GM23338 (cell line): ENCODE data around the gene TIAM1. TPM values are rescaled to one million over a fixed set of nuclear protein-coding genes. Genes with fewer than 3 reads are reported as not detected.

Experiments
- ATAC-seq: fragments of 200-7000 bp; cut with Tn5 transposase; 3 replicates; pipeline ENCODE4 v1.9.1; 2020
- DNase-seq: peaks from one replicate; pipeline ENCODE4 v3.0.0-alpha.2; 2015; ENCODE audit warnings: low spot score
- H2AFZ ChIP-seq: fragments of 200-600 bp; sonication (generic); 2 replicates; pipeline ENCODE4 v1.8.0; 2016; ENCODE audit warnings: antibody characterized with exemption, mild to moderate bottlenecking, moderate library complexity
- H3F3A ChIP-seq: fragments of 200-600 bp; sonication (generic); replicated peaks from 2 replicates; pipeline ENCODE4 v1.8.0; 2017; ENCODE audit warnings: antibody characterized with exemption, mixed run types, low read depth
- H3K27ac ChIP-seq: fragments of 200-600 bp; sonication (generic); 2 replicates; pipeline ENCODE4 v1.6.1; 2016; ENCODE audit warnings: low read depth
- H3K27me3 ChIP-seq: fragments of 200-600 bp; sonication (generic); 2 replicates; pipeline ENCODE4 v1.8.0; 2016; ENCODE audit warnings: mild to moderate bottlenecking, mixed run types, moderate library complexity; ENCODE audit not compliant: insufficient read depth
- H3K36me3 ChIP-seq: fragments of 200-600 bp; sonication (generic); 2 replicates; pipeline ENCODE4 v1.8.0; 2016; ENCODE audit warnings: mild to moderate bottlenecking; ENCODE audit not compliant: insufficient read depth
- H3K4me1 ChIP-seq: fragments of 200-600 bp; sonication (generic); 2 replicates; pipeline ENCODE4 v1.8.0; 2016; ENCODE audit warnings: mild to moderate bottlenecking, moderate library complexity; ENCODE audit not compliant: insufficient read depth
- H3K4me2 ChIP-seq: fragments of 200-600 bp; sonication (generic); 2 replicates; pipeline ENCODE4 v1.7.1; 2017; ENCODE audit warnings: mixed run types
- H3K4me3 ChIP-seq: fragments of 200-600 bp; sonication (generic); 2 replicates; pipeline ENCODE4 v1.6.1; 2016; ENCODE audit warnings: mixed run types
- H3K79me2 ChIP-seq: fragments of 200-600 bp; sonication (generic); replicated peaks from 2 replicates; pipeline ENCODE4 v1.8.0; 2017; ENCODE audit warnings: mild to moderate bottlenecking; ENCODE audit not compliant: insufficient read depth
- H3K9me2 ChIP-seq: fragments of 200-600 bp; sonication (generic); 2 replicates; pipeline ENCODE4 v1.8.0; 2017; ENCODE audit not compliant: insufficient read depth
- H4K20me1 ChIP-seq: fragments of 200-600 bp; sonication (generic); replicated peaks from 2 replicates; pipeline ENCODE4 v1.8.0; 2017; ENCODE audit warnings: mild to moderate bottlenecking; ENCODE audit not compliant: insufficient read depth
- H3K27ac Mint-ChIP-seq: 2 replicates; pipeline ENCODE4 v1.8.0; 2020; ENCODE audit warnings: inconsistent platforms, mild to moderate bottlenecking, moderate library complexity, mixed read lengths
- H3K27me3 Mint-ChIP-seq: 3 replicates; pipeline ENCODE4 v1.8.0; 2022; ENCODE audit warnings: low read depth, mild to moderate bottlenecking, moderate library complexity, mixed read lengths, inconsistent platforms; ENCODE audit not compliant: insufficient read depth, poor library complexity
- H3K36me3 Mint-ChIP-seq: 3 replicates; pipeline ENCODE4 v1.8.0; 2021; ENCODE audit warnings: low read depth, mild to moderate bottlenecking, inconsistent platforms, moderate library complexity, mixed read lengths
- H3K4me1 Mint-ChIP-seq: 3 replicates; pipeline ENCODE4 v1.8.0; 2020; ENCODE audit warnings: mild to moderate bottlenecking, inconsistent platforms, mixed read lengths
- H3K4me3 Mint-ChIP-seq: 3 replicates; pipeline ENCODE4 v1.8.0; 2021; ENCODE audit warnings: moderate library complexity, mild to moderate bottlenecking, inconsistent platforms, mixed read lengths
- H3K9me3 Mint-ChIP-seq: 3 replicates; pipeline ENCODE4 v1.8.0; 2020; ENCODE audit warnings: moderate library complexity, mild to moderate bottlenecking, inconsistent platforms, mixed read lengths
- CREB1 ChIP-seq: fragments of 250-450 bp; sonication (Bioruptor Pico); IDR thresholded peaks from 2 replicates; pipeline ENCODE4 v1.5.0; 2020; ENCODE audit warnings: low read depth, mild to moderate bottlenecking, moderate library complexity
- EZH2 ChIP-seq: fragments of 200-600 bp; sonication (generic); IDR thresholded peaks from one replicate; pipeline ENCODE4 v1.8.0; 2017; ENCODE audit warnings: antibody characterized with exemption, mild to moderate bottlenecking, low read depth; ENCODE audit not compliant: unreplicated experiment
- EZH2phosphoT487 ChIP-seq: fragments of 200-600 bp; sonication (generic); IDR thresholded peaks from one replicate; pipeline ENCODE4 v1.8.1; 2018; ENCODE audit warnings: antibody characterized with exemption; ENCODE audit not compliant: unreplicated experiment
- NANOG ChIP-seq: IDR thresholded peaks from 2 replicates; pipeline ENCODE4 v1.6.1; 2016; ENCODE audit warnings: antibody characterized with exemption, borderline replicate concordance
- POLR2AphosphoS5 ChIP-seq: IDR thresholded peaks from 2 replicates; pipeline ENCODE4 v1.6.1; 2016; ENCODE audit warnings: antibody characterized with exemption, low read depth
- STAT1 ChIP-seq: IDR thresholded peaks from one replicate; pipeline ENCODE4 v1.6.1; 2016; ENCODE audit warnings: antibody characterized with exemption; ENCODE audit not compliant: unreplicated experiment
- ZNF114 ChIP-seq: fragments of 250-450 bp; sonication (Bioruptor Pico); IDR thresholded peaks from 2 replicates; pipeline ENCODE4 v1.5.0; 2020; ENCODE audit warnings: mild to moderate bottlenecking, moderate library complexity
- ZNF331 ChIP-seq: fragments of 250-450 bp; sonication (Bioruptor Pico); IDR thresholded peaks from 2 replicates; pipeline ENCODE4 v1.5.0; 2020; ENCODE audit warnings: low read depth, mild to moderate bottlenecking, moderate library complexity
- polyA plus RNA-seq: library from polyadenylated mRNA; unstranded; fragments of >200 nt; fragmentation: Nextera tagmentation; extraction: Ambion mirVana; gene quantifications from 2 replicates; pipeline ENCODE4 v1.2.1, GENCODE V29; 2016
- total RNA-seq: library from RNA; depleted of rRNA; stranded (reverse); fragments of >200 nt; shearing (Covaris generic); gene quantifications from 2 replicates; pipeline ENCODE4 v1.2.3, GENCODE V29; 2014
- TF ChIP-seq, protein P1 (sequence below), 2 experiments: fragments of 200-600 bp in 1 of 2; sonication (generic) in 1 of 2; conservative IDR thresholded peaks; 2 replicates each; pipeline versions ENCODE4 v1.5.1 to v1.6.1; 2016 to 2017; ENCODE audit warnings: antibody characterized with exemption in 2 of 2, low read depth in 2 of 2, mild to moderate bottlenecking in 2 of 2, moderate library complexity in 1 of 2
- TF ChIP-seq, protein P2 (sequence below): IDR thresholded peaks from 2 replicates; pipeline ENCODE4 v1.6.1; 2016; ENCODE audit warnings: antibody characterized with exemption
- TF ChIP-seq, protein P3 (sequence below): fragments of 250-450 bp; sonication (Bioruptor Pico); IDR thresholded peaks from 2 replicates; pipeline ENCODE4 v1.5.0; 2020; ENCODE audit warnings: mild to moderate bottlenecking, moderate library complexity

TIAM1 gene
- total and polyA plus RNA-seq, 2 experiments from 2014 or later, result 18.5 to 20.0 TPM

DNA sequence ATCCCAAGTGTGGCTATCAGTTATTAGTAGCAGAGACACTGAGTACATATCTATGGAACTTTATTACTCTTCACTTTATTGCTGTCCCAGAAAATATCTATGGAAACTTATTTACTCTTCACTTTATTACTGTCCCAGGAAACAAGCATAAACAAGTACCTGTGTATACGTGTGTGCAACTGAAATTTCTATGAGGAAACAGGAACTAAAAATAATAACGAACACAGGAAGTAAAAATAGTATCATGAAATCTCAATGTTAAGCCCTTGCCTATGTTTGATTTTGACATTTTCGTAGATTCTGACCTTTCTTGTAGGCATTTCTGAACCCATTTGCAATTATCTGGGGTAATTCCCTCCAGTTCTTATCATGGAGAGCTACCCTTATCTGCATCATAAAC lies 240.9 kb downstream of the TIAM1 start:
- no peaks in the 10 kb centered on the region for H3K79me2 ChIP-seq
- Mint-ChIP-seq H3K36me3 (peaks cover 34% of the 10 kb centered on the region), H3K27ac (no peak overlapping the region), H3K4me3 (no peak overlapping the region), H3K4me1 (peaks cover 8% of the 10 kb centered on the region), H3K27me3 (peaks cover 7% of the 10 kb centered on the region), H3K9me3 (peaks cover 39% of the 10 kb centered on the region)
- TF ChIP-seq, protein P1, sequence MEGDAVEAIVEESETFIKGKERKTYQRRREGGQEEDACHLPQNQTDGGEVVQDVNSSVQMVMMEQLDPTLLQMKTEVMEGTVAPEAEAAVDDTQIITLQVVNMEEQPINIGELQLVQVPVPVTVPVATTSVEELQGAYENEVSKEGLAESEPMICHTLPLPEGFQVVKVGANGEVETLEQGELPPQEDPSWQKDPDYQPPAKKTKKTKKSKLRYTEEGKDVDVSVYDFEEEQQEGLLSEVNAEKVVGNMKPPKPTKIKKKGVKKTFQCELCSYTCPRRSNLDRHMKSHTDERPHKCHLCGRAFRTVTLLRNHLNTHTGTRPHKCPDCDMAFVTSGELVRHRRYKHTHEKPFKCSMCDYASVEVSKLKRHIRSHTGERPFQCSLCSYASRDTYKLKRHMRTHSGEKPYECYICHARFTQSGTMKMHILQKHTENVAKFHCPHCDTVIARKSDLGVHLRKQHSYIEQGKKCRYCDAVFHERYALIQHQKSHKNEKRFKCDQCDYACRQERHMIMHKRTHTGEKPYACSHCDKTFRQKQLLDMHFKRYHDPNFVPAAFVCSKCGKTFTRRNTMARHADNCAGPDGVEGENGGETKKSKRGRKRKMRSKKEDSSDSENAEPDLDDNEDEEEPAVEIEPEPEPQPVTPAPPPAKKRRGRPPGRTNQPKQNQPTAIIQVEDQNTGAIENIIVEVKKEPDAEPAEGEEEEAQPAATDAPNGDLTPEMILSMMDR (conservative IDR thresholded peaks at IDR 0.05; ENCODE audit: low read depth in 2 of 2), result no peak
- TF ChIP-seq, protein P2, sequence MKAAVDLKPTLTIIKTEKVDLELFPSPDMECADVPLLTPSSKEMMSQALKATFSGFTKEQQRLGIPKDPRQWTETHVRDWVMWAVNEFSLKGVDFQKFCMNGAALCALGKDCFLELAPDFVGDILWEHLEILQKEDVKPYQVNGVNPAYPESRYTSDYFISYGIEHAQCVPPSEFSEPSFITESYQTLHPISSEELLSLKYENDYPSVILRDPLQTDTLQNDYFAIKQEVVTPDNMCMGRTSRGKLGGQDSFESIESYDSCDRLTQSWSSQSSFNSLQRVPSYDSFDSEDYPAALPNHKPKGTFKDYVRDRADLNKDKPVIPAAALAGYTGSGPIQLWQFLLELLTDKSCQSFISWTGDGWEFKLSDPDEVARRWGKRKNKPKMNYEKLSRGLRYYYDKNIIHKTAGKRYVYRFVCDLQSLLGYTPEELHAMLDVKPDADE, result no peak
- no peak for DNase-seq
- no peak for ATAC-seq
- H3K4me2 ChIP-seq, result no peak overlapping the region
- no peak overlapping the region for H2AFZ ChIP-seq
- H3K4me1 ChIP-seq, result peaks cover 5% of the 10 kb centered on the region
- no peaks in the 10 kb centered on the region for H3K9me2 ChIP-seq
- H3K27me3 ChIP-seq, result no peaks in the 10 kb centered on the region
- H3K36me3 ChIP-seq, result no peaks in the 10 kb centered on the region
- no peaks in the 10 kb centered on the region; the same call in 1 of the 2 replicates for H3F3A ChIP-seq
- no peak overlapping the region for H3K4me3 ChIP-seq
- H4K20me1 ChIP-seq, result no peaks in the 10 kb centered on the region
- H3K27ac ChIP-seq, result peak overlapping the region; percentile 20; the same call in 1 of the 2 replicates

DNA sequence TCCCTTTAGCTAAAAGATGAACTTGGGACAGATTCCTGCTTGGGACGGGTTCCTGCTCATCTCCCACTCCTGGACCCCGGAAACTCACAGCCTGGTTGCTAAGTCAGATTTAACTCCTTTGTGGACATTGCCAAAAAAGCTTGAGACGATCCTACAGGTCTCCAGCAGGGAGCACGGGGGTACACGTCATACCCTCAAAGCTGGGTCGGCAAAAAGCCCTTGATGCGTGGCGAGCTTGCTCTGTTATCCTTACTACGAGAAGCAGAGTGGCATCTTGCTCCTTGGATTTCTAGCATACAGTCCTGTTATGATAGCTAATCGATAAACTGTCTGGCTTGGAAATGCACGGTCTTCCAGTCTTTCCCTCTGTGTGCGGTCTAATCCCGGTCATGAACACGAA lies 244.9 kb downstream of the TIAM1 start:
- H3K79me2 ChIP-seq, result no peaks in the 10 kb centered on the region
- no peak overlapping the region for H3K27ac ChIP-seq
- H3K4me2 ChIP-seq, result no peak overlapping the region
- Mint-ChIP-seq H3K27ac (no peak overlapping the region), H3K36me3 (no peaks in the 10 kb centered on the region), H3K9me3 (no peaks in the 10 kb centered on the region), H3K4me1 (peaks cover 8% of the 10 kb centered on the region), H3K27me3 (peaks cover 10% of the 10 kb centered on the region), H3K4me3 (no peak overlapping the region)
- DNase-seq (no peak), ATAC-seq (no peak)
- H3F3A ChIP-seq, result no peaks in the 10 kb centered on the region; the same call in 1 of the 2 replicates
- H3K27me3 ChIP-seq, result no peaks in the 10 kb centered on the region
- H3K9me2 ChIP-seq, result no peaks in the 10 kb centered on the region
- no peaks in the 10 kb centered on the region for H3K36me3 ChIP-seq
- no peaks in the 10 kb centered on the region for H4K20me1 ChIP-seq
- no peak overlapping the region for H3K4me3 ChIP-seq
- H3K4me1 ChIP-seq, result peaks cover 5% of the 10 kb centered on the region
- no peak overlapping the region for H2AFZ ChIP-seq
- TF ChIP-seq, protein P3, sequence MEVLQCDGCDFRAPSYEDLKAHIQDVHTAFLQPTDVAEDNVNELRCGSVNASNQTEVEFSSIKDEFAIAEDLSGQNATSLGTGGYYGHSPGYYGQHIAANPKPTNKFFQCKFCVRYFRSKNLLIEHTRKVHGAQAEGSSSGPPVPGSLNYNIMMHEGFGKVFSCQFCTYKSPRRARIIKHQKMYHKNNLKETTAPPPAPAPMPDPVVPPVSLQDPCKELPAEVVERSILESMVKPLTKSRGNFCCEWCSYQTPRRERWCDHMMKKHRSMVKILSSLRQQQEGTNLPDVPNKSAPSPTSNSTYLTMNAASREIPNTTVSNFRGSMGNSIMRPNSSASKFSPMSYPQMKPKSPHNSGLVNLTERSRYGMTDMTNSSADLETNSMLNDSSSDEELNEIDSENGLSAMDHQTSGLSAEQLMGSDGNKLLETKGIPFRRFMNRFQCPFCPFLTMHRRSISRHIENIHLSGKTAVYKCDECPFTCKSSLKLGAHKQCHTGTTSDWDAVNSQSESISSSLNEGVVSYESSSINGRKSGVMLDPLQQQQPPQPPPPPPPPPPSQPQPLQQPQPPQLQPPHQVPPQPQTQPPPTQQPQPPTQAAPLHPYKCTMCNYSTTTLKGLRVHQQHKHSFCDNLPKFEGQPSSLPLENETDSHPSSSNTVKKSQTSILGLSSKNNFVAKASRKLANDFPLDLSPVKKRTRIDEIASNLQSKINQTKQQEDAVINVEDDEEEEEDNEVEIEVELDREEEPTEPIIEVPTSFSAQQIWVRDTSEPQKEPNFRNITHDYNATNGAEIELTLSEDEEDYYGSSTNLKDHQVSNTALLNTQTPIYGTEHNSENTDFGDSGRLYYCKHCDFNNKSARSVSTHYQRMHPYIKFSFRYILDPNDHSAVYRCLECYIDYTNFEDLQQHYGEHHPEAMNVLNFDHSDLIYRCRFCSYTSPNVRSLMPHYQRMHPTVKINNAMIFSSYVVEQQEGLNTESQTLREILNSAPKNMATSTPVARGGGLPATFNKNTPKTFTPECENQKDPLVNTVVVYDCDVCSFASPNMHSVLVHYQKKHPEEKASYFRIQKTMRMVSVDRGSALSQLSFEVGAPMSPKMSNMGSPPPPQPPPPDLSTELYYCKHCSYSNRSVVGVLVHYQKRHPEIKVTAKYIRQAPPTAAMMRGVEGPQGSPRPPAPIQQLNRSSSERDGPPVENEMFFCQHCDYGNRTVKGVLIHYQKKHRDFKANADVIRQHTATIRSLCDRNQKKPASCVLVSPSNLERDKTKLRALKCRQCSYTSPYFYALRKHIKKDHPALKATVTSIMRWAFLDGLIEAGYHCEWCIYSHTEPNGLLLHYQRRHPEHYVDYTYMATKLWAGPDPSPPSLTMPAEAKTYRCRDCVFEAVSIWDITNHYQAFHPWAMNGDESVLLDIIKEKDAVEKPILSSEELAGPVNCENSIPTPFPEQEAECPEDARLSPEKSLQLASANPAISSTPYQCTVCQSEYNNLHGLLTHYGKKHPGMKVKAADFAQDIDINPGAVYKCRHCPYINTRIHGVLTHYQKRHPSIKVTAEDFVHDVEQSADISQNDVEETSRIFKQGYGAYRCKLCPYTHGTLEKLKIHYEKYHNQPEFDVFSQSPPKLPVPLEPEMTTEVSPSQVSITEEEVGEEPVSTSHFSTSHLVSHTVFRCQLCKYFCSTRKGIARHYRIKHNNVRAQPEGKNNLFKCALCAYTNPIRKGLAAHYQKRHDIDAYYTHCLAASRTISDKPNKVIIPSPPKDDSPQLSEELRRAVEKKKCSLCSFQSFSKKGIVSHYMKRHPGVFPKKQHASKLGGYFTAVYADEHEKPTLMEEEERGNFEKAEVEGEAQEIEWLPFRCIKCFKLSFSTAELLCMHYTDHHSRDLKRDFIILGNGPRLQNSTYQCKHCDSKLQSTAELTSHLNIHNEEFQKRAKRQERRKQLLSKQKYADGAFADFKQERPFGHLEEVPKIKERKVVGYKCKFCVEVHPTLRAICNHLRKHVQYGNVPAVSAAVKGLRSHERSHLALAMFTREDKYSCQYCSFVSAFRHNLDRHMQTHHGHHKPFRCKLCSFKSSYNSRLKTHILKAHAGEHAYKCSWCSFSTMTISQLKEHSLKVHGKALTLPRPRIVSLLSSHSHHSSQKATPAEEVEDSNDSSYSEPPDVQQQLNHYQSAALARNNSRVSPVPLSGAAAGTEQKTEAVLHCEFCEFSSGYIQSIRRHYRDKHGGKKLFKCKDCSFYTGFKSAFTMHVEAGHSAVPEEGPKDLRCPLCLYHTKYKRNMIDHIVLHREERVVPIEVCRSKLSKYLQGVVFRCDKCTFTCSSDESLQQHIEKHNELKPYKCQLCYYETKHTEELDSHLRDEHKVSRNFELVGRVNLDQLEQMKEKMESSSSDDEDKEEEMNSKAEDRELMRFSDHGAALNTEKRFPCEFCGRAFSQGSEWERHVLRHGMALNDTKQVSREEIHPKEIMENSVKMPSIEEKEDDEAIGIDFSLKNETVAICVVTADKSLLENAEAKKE (CRISPR knock-in tag), result no peak
- TF ChIP-seq EZH2phosphoT487, result no peak
- TF ChIP-seq ZNF331 (CRISPR knock-in tag), result no peak
- no peak for TF ChIP-seq CREB1 (CRISPR knock-in tag)
- TF ChIP-seq NANOG, result no peak
- TF ChIP-seq EZH2, result no peak
- no peak for TF ChIP-seq POLR2AphosphoS5
- no peak for TF ChIP-seq STAT1
- TF ChIP-seq ZNF114 (CRISPR knock-in tag), result no peak
- TF ChIP-seq, protein P1 (conservative IDR thresholded peaks at IDR 0.05; ENCODE audit: low read depth in 2 of 2), result no peak
